GM23338 (cell line): ENCODE results near the gene ZEB2.

ENCODE experiments used
- CREB1 ChIP-seq: fragments of 250-450 bp; sonication (Bioruptor Pico); IDR thresholded peaks from 2 replicates; pipeline ENCODE4 v1.5.0; 2020; ENCODE audit warnings: low read depth, mild to moderate bottlenecking, moderate library complexity
- CTCF ChIP-seq, 2 experiments: fragments of 200-600 bp in 1 of 2; sonication (generic) in 1 of 2; conservative IDR thresholded peaks; 2 replicates each; pipeline versions ENCODE4 v1.5.1 to v1.6.1; 2016 to 2017; ENCODE audit warnings: antibody characterized with exemption in 2 of 2, low read depth in 2 of 2, mild to moderate bottlenecking in 2 of 2, moderate library complexity in 1 of 2
- EZH2 ChIP-seq: fragments of 200-600 bp; sonication (generic); IDR thresholded peaks from one replicate; pipeline ENCODE4 v1.8.0; 2017; ENCODE audit warnings: antibody characterized with exemption, mild to moderate bottlenecking, low read depth; ENCODE audit not compliant: unreplicated experiment
- EZH2phosphoT487 ChIP-seq: fragments of 200-600 bp; sonication (generic); IDR thresholded peaks from one replicate; pipeline ENCODE4 v1.8.1; 2018; ENCODE audit warnings: antibody characterized with exemption; ENCODE audit not compliant: unreplicated experiment
- JUNB ChIP-seq: IDR thresholded peaks from one replicate; pipeline ENCODE4 v1.6.1; 2016; ENCODE audit warnings: antibody characterized with exemption; ENCODE audit not compliant: unreplicated experiment
- NANOG ChIP-seq: IDR thresholded peaks from 2 replicates; pipeline ENCODE4 v1.6.1; 2016; ENCODE audit warnings: antibody characterized with exemption, borderline replicate concordance
- POLR2AphosphoS5 ChIP-seq: IDR thresholded peaks from 2 replicates; pipeline ENCODE4 v1.6.1; 2016; ENCODE audit warnings: antibody characterized with exemption, low read depth
- STAT1 ChIP-seq: IDR thresholded peaks from one replicate; pipeline ENCODE4 v1.6.1; 2016; ENCODE audit warnings: antibody characterized with exemption; ENCODE audit not compliant: unreplicated experiment
- ZNF331 ChIP-seq: fragments of 250-450 bp; sonication (Bioruptor Pico); IDR thresholded peaks from 2 replicates; pipeline ENCODE4 v1.5.0; 2020; ENCODE audit warnings: low read depth, mild to moderate bottlenecking, moderate library complexity
- TF ChIP-seq, protein P1 (sequence below): IDR thresholded peaks from one replicate; pipeline ENCODE4 v1.6.1; 2018; ENCODE audit warnings: antibody characterized with exemption; ENCODE audit not compliant: unreplicated experiment
- TF ChIP-seq, protein P2 (sequence below): IDR thresholded peaks from 2 replicates; pipeline ENCODE4 v1.6.1; 2016; ENCODE audit warnings: antibody characterized with exemption

DNA sequence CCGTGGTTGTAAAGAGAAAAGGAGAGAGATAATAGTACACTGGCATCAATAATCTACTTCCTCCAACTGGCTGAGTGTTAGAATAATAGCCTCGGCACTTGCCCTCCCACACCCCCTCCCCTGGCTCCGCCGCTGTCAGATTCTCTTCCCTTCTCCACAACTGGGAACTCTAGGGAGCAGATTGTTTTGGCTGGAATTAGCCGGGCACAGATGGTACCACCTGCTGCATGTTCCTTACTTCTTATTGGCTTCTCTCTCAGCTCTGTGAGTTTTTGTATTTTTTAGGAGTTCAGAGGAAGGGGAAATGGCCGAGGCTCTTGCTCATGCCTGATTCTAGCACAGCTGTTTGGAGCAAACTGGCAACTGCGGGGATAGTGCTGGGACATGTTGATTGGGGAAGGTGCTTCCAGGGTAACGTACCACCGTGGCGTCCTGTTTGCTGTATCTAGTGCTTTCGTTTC is 140.0 kb downstream of the ZEB2 start:
- TF ChIP-seq JUNB (no peak), CTCF (conservative IDR thresholded peaks at IDR 0.05; ENCODE audit: low read depth in 2 of 2) (no peak), POLR2AphosphoS5 (no peak), EZH2 (no peak), EZH2phosphoT487 (no peak), CREB1 (CRISPR knock-in tag) (no peak), ZNF331 (CRISPR knock-in tag) (no peak), NANOG (no peak), STAT1 (no peak)
- TF ChIP-seq, protein P1, sequence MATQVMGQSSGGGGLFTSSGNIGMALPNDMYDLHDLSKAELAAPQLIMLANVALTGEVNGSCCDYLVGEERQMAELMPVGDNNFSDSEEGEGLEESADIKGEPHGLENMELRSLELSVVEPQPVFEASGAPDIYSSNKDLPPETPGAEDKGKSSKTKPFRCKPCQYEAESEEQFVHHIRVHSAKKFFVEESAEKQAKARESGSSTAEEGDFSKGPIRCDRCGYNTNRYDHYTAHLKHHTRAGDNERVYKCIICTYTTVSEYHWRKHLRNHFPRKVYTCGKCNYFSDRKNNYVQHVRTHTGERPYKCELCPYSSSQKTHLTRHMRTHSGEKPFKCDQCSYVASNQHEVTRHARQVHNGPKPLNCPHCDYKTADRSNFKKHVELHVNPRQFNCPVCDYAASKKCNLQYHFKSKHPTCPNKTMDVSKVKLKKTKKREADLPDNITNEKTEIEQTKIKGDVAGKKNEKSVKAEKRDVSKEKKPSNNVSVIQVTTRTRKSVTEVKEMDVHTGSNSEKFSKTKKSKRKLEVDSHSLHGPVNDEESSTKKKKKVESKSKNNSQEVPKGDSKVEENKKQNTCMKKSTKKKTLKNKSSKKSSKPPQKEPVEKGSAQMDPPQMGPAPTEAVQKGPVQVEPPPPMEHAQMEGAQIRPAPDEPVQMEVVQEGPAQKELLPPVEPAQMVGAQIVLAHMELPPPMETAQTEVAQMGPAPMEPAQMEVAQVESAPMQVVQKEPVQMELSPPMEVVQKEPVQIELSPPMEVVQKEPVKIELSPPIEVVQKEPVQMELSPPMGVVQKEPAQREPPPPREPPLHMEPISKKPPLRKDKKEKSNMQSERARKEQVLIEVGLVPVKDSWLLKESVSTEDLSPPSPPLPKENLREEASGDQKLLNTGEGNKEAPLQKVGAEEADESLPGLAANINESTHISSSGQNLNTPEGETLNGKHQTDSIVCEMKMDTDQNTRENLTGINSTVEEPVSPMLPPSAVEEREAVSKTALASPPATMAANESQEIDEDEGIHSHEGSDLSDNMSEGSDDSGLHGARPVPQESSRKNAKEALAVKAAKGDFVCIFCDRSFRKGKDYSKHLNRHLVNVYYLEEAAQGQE, result no peak
- TF ChIP-seq, protein P2, sequence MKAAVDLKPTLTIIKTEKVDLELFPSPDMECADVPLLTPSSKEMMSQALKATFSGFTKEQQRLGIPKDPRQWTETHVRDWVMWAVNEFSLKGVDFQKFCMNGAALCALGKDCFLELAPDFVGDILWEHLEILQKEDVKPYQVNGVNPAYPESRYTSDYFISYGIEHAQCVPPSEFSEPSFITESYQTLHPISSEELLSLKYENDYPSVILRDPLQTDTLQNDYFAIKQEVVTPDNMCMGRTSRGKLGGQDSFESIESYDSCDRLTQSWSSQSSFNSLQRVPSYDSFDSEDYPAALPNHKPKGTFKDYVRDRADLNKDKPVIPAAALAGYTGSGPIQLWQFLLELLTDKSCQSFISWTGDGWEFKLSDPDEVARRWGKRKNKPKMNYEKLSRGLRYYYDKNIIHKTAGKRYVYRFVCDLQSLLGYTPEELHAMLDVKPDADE, result no peak
